GM23248 (cell line): Measurements from ENCODE around the gene ZNF236. TPM values are rescaled to one million over a fixed set of nuclear protein-coding genes. Genes with fewer than 3 reads are reported as not detected.

ENCODE experiments used
- DNase-seq: peaks from one replicate; pipeline ENCODE4 v3.0.0-alpha.2; 2015
- H2AFZ ChIP-seq: fragments of 200-600 bp; sonication (generic); 2 replicates; pipeline ENCODE4 v1.6.1; 2016; ENCODE audit warnings: antibody characterized with exemption
- H3F3A ChIP-seq: fragments of 200-600 bp; sonication (generic); 2 replicates; pipeline ENCODE4 v1.6.1; 2016; ENCODE audit warnings: mild to moderate bottlenecking, antibody characterized with exemption, mixed run types; ENCODE audit not compliant: insufficient read depth
- H3K27ac ChIP-seq: fragments of 200-600 bp; sonication (generic); 2 replicates; pipeline ENCODE4 v1.5.1; 2016; ENCODE audit warnings: mild to moderate bottlenecking
- H3K27me3 ChIP-seq: fragments of 200-600 bp; sonication (generic); replicated peaks from 2 replicates; pipeline ENCODE4 v1.6.1; 2016; ENCODE audit warnings: mild to moderate bottlenecking; ENCODE audit not compliant: insufficient read depth
- H3K36me3 ChIP-seq: fragments of 200-600 bp; sonication (generic); 2 replicates; pipeline ENCODE4 v1.6.1; 2016; ENCODE audit warnings: low read depth, mild to moderate bottlenecking
- H3K4me1 ChIP-seq: fragments of 200-600 bp; sonication (generic); 2 replicates; pipeline ENCODE4 v1.6.1; 2016; ENCODE audit warnings: mild to moderate bottlenecking; ENCODE audit not compliant: insufficient read depth
- H3K4me2 ChIP-seq: fragments of 200-600 bp; sonication (generic); one replicate; pipeline ENCODE4 v1.6.1; 2016; ENCODE audit warnings: mild to moderate bottlenecking; ENCODE audit not compliant: unreplicated experiment
- H3K4me3 ChIP-seq: fragments of 200-600 bp; sonication (generic); 2 replicates; pipeline ENCODE4 v1.5.1; 2016; ENCODE audit warnings: mild to moderate bottlenecking
- H3K79me2 ChIP-seq: fragments of 200-600 bp; sonication (generic); 2 replicates; pipeline ENCODE4 v1.6.1; 2016; ENCODE audit warnings: mild to moderate bottlenecking; ENCODE audit not compliant: insufficient read depth
- H3K9ac ChIP-seq: fragments of 200-600 bp; sonication (generic); 2 replicates; pipeline ENCODE4 v1.6.1; 2016; ENCODE audit warnings: mild to moderate bottlenecking
- H3K9me2 ChIP-seq: fragments of 200-600 bp; sonication (generic); 2 replicates; pipeline ENCODE4 v1.6.1; 2016; ENCODE audit warnings: mixed run types, mild to moderate bottlenecking, moderate library complexity; ENCODE audit not compliant: insufficient read depth
- H3K9me3 ChIP-seq: fragments of 200-600 bp; sonication (generic); one replicate; pipeline ENCODE4 v1.6.1; 2017; ENCODE audit warnings: low read depth
- H4K20me1 ChIP-seq: fragments of 200-600 bp; sonication (generic); 2 replicates; pipeline ENCODE4 v1.6.0; 2016; ENCODE audit not compliant: insufficient read depth
- EZH2 ChIP-seq: fragments of 200-600 bp; sonication (generic); IDR thresholded peaks from 2 replicates; pipeline ENCODE4 v1.6.1; 2018; ENCODE audit warnings: antibody characterized with exemption, mild to moderate bottlenecking; ENCODE audit not compliant: insufficient read depth, poor library complexity, severe bottlenecking
- EZH2phosphoT487 ChIP-seq: fragments of 200-600 bp; sonication (generic); IDR thresholded peaks from 2 replicates; pipeline ENCODE4 v1.6.1; 2018; ENCODE audit warnings: antibody characterized with exemption, moderate library complexity, mild to moderate bottlenecking, low read depth; ENCODE audit not compliant: insufficient read depth
- WGBS, 2 experiments: methylation state at CpG; one replicate each; pipeline ENCODE4 v1.1.6; 2015 to 2017; ENCODE audit warnings: low lambda C conversion rate in 2 of 2, low coverage in 1 of 2; ENCODE audit errors: missing lambda C conversion rate in 2 of 2; 5-methylcytosine and 5-hydroxymethylcytosine counted together
- in situ Hi-C: fragments of 300-500 bp; cut with MboI; formaldehyde crosslinking; loops from 2 replicates; pipeline ENCODE4 v1.15.0; 2020
- polyA plus RNA-seq: library from polyadenylated mRNA; unstranded; fragments of >200 nt; fragmentation: Nextera tagmentation; extraction: Ambion mirVana; gene quantifications from 2 replicates; pipeline ENCODE4 v1.2.1, GENCODE V29; 2016
- small RNA-seq: library from RNA; depleted of rRNA; stranded (forward); fragments of <200 nt; gene quantifications from one replicate; pipeline ENCODE3, GENCODE V24; 2014; ENCODE audit warnings: low read depth, low replicate concordance
- total RNA-seq: library from RNA; depleted of rRNA; stranded (reverse); fragments of >200 nt; shearing (Covaris generic); gene quantifications from 2 replicates; pipeline ENCODE4 v1.2.3, GENCODE V29; 2014

ZNF236 gene
- total and polyA plus RNA-seq, 2 experiments from 2014 or later = 4.6 to 12.4 TPM

GRCh38 chr18:77019641-77020040 lies 197.3 kb downstream of the ZNF236 start:
- Histone ChIP-seq H3K9me2 (no peaks in the 10 kb centered on the region), H3K9ac (no peak overlapping the region), H3K79me2 (no peaks in the 10 kb centered on the region), H3K4me3 (no peak overlapping the region), H2AFZ (no peak overlapping the region), H3K27ac (no peak overlapping the region), H4K20me1 (no peaks in the 10 kb centered on the region), H3K36me3 (no peaks in the 10 kb centered on the region), H3K4me1 (no peaks in the 10 kb centered on the region), H3K9me3 (no peaks in the 10 kb centered on the region), H3F3A (no peaks in the 10 kb centered on the region), H3K4me2 (no peak overlapping the region), H3K27me3 (no peaks in the 10 kb centered on the region; the same call in none of the 2 replicates)
- in situ Hi-C loops = no loop called here
- WGBS, 2 experiments = 70 to 75% methylated on average over 9 of the region's 9 CpGs
- no peak for TF ChIP-seq EZH2phosphoT487
- TF ChIP-seq EZH2 = no peak
- no peak for DNase-seq

Small RNAs within 50 kb of the gene (small RNA-seq; reads per million reads assigned to genes)
- gene RF00017 (not detected), gene RNU6-346P (not detected)
